ENCODE data around the gene PARP9.
A peak's percentile ranks its signal among the peaks of the same experiment; 100 is the strongest.
"Not testable (repeated sequence)": the region's sequence is repeated elsewhere in the genome, so short reads cannot be mapped to it uniquely, and the experiment has no call there.

Gene PARP9

GRCh38 chr3:122519693-122520092 lies 44.4 kb downstream of the PARP9 start:
- DNase-seq = no peak

GRCh38 chr3:122516846-122517360 lies 47.2 kb downstream of the PARP9 start:
- no peak for DNase-seq

- no peak for DNase-seq
Observed at GRCh38 chr3:122515870-122516269, 48.2 kb downstream of the PARP9 start.

DNA sequence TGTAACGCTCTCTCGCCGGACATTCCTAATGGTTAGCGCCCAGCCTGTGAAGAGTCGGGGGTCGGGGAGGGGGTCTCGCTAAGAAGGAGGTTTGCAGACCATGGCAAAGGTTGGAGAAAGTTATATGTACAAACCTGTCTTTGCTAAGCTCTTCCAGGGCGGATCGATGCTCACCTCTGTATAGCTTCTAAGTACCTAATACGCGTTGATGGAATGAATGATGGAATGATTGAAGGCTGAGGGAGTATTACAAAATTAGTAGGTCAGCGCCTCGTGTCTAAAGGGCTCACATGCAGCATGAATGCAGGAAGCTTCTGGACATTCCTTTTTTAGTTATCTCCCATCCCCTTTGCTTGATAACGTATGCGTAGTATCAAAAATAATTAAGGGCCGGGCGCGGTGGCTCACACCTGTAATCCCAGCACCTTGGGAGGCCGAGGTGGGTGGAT lies 49.1 kb downstream of the PARP9 start:
- DNase-seq = no peak

- DNase-seq = peak; percentile 98
Observed at GRCh38 chr3:122514123-122515019, 49.7 kb downstream of the PARP9 start, which contains the start of gene KPNA1. TSS of gene KPNA1 (minus strand) at chr3:122514939. CDS start at chr3:122496565, 18,374 bp downstream.

GRCh38 chr3:122513386-122514122 lies 50.5 kb downstream of the PARP9 start:
- DNase-seq = no peak

DNA sequence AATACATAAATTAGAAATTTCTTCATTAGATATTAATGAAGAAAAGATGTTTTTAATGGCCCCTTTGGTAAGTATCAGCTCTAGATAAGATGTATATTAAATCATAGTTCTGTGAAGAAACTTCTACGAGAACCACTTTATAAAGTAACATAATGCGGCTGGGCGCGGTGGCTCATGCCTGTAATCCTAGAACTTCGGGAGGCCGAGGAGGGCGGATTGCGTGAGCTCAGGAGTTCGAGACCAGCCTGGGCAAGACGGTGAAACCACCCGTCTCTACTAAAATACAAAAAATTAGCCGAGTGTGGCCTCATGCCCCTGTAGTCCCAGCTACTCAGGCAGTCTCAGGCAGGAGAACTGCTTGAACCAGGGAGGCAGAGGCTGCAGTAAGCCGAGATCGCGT lies 51.8 kb downstream of the PARP9 start:
- DNase-seq = no peak

- no peak for DNase-seq
Observed at GRCh38 chr3:122510878-122511535, 53.1 kb downstream of the PARP9 start.

DNA sequence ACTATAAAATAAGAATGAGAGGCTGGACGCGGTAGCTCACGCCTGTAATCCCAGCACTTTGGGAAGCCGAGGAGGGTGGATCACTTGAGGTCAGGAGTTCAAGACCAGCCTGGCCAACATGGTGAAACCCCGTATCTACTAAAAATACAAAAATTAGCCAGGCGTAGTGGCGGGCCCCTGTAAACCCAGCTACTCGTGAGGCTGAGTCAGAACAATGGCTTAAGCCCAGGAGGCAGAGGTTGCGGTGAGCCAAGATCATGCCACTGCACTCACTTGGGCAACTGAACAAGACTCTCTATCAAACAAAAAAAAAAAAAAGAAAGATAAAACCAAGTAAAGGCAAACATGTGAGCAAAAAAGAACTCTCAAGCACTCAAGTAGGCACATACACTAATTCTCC lies 55.2 kb downstream of the PARP9 start:
- DNase-seq = not testable (repeated sequence)

GRCh38 chr3:122508135-122508914 lies 55.8 kb downstream of the PARP9 start:
- no peak for DNase-seq

- no peak for DNase-seq
Observed at GRCh38 chr3:122506450-122506849, 57.6 kb downstream of the PARP9 start.

- no peak for DNase-seq
Observed at GRCh38 chr3:122505676-122506075, 58.4 kb downstream of the PARP9 start.

- no peak for DNase-seq
Observed at GRCh38 chr3:122502941-122503340, 61.2 kb downstream of the PARP9 start.

DNA sequence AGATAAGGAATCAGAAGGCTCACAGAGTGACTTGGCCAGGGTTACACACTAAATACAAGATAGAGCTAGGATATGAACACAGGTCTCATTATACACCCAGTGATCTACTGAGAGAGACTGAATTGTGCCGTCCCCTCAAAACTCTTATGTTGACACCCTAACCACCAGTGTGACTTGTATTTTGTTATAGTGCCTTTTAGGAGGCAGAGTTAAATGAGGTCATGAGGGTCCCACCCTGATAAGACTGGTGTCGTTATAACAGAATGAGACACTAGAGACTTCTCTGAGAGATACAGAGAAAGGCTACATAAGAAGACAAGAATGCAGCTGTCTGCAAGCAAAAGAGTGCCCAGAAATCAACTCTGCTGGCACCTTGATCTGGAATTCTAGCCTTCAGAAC lies 62.0 kb downstream of the PARP9 start:
- no peak for DNase-seq

DNA sequence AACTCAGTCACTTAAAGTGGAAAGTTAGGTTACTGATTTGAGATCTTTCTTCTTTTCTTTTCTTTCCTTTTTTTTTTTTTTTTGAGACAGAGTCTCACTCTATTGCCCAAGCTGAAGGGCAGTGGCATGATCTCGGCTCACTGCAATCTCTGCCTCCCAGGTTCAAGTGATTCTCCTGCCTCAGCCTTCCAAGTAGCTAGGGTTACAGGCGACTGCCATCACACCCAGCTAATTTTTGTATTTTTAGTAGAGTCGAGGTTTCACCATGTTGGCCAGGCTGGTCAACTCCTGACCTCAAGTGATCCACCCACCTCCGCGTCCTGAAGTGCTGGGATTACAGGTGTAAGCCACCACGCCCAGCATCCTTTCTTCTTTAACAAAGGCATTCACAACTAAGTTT lies 63.1 kb downstream of the PARP9 start:
- not testable (repeated sequence) for DNase-seq

GRCh38 chr3:122498152-122498551 lies 65.9 kb downstream of the PARP9 start:
- no peak for DNase-seq

DNA sequence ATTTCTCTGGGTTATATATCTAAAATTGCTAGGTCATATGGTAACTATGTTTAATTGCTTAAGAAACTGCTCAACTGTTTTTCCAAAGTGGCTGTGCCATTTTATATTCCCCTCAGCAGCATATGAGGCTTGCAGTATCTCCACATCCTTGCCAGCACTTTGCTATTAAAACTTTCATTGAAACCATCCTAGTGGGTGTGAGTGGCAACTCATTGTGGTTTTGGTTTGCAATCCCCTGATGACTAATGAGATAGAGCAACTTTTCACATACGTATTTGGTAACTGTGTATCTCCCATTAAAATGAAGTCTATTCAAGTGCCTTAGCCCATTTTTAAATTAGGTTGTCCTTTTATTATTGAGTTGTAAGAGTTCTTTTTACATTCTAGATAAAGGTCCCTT lies 66.7 kb downstream of the PARP9 start:
- DNase-seq = no peak

GRCh38 chr3:122496508-122496907 lies 67.6 kb downstream of the PARP9 start:
- no peak for DNase-seq

- no peak for DNase-seq
Observed at GRCh38 chr3:122493296-122493695, 70.8 kb downstream of the PARP9 start.

GRCh38 chr3:122488262-122488973 lies 75.7 kb downstream of the PARP9 start:
- no peak for DNase-seq

DNA sequence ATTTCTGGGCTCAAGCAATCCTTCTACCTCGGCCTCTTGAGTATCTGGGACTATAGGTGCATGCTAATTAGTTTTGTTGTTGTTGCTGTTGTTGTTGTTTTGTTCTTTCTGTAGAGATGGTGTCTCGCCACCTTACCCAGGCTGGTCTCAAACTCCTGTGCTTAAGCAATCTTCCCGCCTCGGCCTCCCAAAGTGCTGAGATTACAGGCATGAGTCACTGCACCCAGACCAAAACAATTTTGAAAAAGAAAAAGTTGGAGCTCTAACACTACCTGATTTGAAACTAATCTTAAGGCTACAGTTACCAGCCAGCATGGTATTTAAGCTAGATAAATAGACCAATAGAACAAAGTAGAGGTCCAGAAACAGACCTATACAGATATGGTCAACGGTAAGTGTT lies 79.1 kb downstream of the PARP9 start:
- DNase-seq = no peak
